ENCODE results near the gene ZDHHC22.

Gene ZDHHC22

DNA sequence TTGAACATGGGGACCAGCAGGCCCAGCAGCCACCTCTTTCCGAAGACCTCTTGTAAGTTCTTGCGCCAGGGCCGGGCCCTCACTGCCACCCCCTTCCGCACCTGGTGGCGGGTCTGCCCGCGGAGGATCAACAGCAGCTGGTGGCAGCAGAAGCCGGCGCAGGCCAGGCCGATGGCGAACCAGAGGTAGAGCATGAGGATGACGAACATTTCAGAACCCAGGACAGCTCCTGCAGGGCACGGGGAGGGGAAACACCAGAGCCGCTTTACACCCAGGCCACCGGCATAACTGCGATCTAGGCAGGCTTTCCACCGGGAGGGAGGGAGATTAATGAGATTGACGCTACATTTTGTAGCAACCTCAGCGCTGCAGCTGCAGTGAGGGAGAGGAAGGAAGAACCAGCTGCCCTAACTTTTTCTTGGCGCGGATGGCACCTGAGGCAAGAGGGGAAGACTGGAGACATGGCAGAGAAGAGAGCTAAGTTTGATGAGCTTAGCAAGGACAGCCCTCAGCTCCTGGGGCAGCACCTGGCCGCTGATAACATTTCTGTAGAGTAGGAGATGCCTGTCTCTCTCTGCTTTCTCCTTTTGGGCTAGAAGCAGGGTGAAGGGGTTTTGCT lies 7.8 kb downstream of the ZDHHC22 start:
- TF ChIP-seq, protein P1, sequence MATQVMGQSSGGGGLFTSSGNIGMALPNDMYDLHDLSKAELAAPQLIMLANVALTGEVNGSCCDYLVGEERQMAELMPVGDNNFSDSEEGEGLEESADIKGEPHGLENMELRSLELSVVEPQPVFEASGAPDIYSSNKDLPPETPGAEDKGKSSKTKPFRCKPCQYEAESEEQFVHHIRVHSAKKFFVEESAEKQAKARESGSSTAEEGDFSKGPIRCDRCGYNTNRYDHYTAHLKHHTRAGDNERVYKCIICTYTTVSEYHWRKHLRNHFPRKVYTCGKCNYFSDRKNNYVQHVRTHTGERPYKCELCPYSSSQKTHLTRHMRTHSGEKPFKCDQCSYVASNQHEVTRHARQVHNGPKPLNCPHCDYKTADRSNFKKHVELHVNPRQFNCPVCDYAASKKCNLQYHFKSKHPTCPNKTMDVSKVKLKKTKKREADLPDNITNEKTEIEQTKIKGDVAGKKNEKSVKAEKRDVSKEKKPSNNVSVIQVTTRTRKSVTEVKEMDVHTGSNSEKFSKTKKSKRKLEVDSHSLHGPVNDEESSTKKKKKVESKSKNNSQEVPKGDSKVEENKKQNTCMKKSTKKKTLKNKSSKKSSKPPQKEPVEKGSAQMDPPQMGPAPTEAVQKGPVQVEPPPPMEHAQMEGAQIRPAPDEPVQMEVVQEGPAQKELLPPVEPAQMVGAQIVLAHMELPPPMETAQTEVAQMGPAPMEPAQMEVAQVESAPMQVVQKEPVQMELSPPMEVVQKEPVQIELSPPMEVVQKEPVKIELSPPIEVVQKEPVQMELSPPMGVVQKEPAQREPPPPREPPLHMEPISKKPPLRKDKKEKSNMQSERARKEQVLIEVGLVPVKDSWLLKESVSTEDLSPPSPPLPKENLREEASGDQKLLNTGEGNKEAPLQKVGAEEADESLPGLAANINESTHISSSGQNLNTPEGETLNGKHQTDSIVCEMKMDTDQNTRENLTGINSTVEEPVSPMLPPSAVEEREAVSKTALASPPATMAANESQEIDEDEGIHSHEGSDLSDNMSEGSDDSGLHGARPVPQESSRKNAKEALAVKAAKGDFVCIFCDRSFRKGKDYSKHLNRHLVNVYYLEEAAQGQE (IDR thresholded peaks at IDR 0.05; ENCODE audit: insufficient read depth in 1 of 2, low read depth in 2 of 2, low read length in 2 of 2), result peak; percentile 95 to 96
- TF ChIP-seq SIN3A (IDR thresholded peaks at IDR 0.05; ENCODE audit: borderline replicate concordance, insufficient read depth, low read length) (no peak), TAF1 (IDR thresholded peaks at IDR 0.05; ENCODE audit: borderline replicate concordance, insufficient read depth, low read length) (no peak), POLR2AphosphoS5 (IDR thresholded peaks at IDR 0.05; ENCODE audit: low read depth, low read length) (no peak)

DNA sequence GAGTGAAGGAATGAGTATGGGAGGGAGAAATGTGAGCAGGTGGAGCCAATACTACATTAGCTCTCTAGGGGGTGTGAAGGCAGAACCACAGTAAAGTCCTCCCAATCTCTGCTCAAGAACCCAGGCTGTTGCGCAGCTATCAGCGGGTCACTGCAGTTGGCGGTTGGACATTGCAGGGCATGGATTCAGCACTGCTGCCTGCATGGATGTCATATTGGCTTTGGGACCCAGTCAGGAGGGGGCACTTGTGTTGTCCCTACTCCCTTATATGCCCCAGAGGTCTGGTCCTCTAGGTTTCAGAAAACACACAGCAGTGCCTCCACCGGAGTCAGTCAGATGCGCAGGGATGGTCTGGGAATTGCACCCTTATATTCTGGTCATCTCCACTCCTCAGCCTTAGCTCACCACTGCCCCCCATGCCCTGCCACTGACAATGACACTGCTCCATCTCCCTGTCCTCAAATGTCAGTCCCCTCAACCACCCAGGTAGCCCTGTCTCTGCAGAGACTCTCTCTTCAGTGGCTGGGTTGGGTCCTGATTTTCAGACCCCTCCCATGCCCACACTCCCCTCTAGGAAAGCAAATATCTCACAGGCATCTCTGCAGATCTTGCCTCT lies 9.6 kb downstream of the ZDHHC22 start:
- TF ChIP-seq FOXP2 (optimal IDR thresholded peaks at IDR 0.05; ENCODE audit: borderline replicate concordance, extremely low read depth, extremely low read length, insufficient read depth) (no peak), TAF1 (IDR thresholded peaks at IDR 0.05; ENCODE audit: borderline replicate concordance, insufficient read depth, low read length) (no peak), SIN3A (IDR thresholded peaks at IDR 0.05; ENCODE audit: borderline replicate concordance, insufficient read depth, low read length) (no peak), POLR2AphosphoS5 (IDR thresholded peaks at IDR 0.05; ENCODE audit: low read depth, low read length) (no peak)
- TF ChIP-seq, protein P1 (IDR thresholded peaks at IDR 0.05; ENCODE audit: insufficient read depth in 1 of 2, low read depth in 2 of 2, low read length in 2 of 2), result no peak

DNA sequence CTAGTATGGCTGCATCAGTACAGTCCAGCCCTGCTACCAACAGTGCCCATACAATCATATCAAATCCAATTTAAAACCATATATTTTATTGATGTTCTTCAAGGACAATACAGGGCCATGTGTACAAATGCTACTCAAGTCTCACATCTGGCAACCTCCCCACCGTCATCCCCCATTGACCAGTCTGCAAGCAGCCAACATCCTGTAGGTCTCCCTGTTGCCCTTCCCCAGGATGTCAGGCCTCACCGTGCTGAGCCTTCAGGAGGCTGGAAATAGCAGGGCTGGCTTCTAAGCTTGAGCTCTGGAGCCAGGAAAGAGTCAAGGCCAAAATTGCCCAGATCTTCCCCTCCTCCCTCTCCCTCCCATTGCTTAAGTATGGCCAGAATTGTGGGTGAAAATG lies 10.4 kb downstream of the ZDHHC22 start:
- TF ChIP-seq SIN3A (IDR thresholded peaks at IDR 0.05; ENCODE audit: borderline replicate concordance, insufficient read depth, low read length), result no peak
- TF ChIP-seq POLR2AphosphoS5 (IDR thresholded peaks at IDR 0.05; ENCODE audit: low read depth, low read length), result no peak
- TF ChIP-seq FOXP2 (optimal IDR thresholded peaks at IDR 0.05; ENCODE audit: borderline replicate concordance, extremely low read depth, extremely low read length, insufficient read depth), result no peak
- TF ChIP-seq, protein P1 (IDR thresholded peaks at IDR 0.05; ENCODE audit: insufficient read depth in 1 of 2, low read depth in 2 of 2, low read length in 2 of 2), result no peak
- no peak for TF ChIP-seq TAF1 (IDR thresholded peaks at IDR 0.05; ENCODE audit: borderline replicate concordance, insufficient read depth, low read length)

DNA sequence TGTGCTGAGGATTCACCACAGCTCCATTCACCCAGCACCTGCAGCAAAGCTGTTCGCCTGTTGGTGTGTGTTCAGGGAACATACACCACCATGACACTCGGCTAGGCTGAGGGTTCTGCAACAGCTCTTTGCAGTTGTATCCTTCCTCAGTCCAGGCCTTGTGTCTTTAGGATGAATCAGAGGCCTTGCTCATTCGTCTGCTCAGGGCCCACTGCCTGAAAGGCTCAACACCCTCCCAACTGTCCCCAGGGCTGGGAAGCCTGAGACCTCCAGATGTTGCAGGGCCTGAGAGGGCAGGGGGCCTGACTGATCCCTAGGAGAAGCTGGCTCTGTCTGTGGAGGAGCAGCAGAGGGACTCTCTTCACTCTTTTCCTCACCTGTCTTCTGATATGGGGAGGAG lies 11.2 kb downstream of the ZDHHC22 start:
- no peak for TF ChIP-seq TAF1 (IDR thresholded peaks at IDR 0.05; ENCODE audit: borderline replicate concordance, insufficient read depth, low read length)

DNA sequence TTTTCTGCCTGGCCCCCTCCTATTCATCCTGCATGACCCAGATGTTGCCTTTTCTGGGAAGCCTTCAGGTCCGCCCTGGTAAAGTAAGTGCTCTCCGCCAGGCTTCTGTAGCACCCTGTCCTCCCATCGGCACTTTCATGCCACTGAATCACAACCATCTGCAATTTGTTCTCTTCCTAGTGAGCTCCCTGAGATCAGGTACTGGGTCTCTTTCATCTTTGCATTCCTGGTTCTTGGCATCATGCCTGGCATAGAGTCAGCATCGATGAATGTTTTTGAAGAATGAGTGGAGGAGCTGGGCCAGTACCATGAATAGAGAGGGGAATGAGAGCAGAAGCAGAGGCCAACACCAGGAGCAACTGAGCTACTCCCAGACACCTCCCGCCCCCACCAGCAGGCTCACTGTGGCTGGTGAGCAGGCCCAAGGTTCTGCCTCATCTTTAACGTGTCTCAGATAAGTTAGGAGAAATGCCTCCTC lies 13.1 kb downstream of the ZDHHC22 start:
- no peak for TF ChIP-seq SIN3A (IDR thresholded peaks at IDR 0.05; ENCODE audit: borderline replicate concordance, insufficient read depth, low read length)
- TF ChIP-seq, protein P1 (IDR thresholded peaks at IDR 0.05; ENCODE audit: insufficient read depth in 1 of 2, low read depth in 2 of 2, low read length in 2 of 2), result no peak
- TF ChIP-seq FOXP2 (optimal IDR thresholded peaks at IDR 0.05; ENCODE audit: borderline replicate concordance, extremely low read depth, extremely low read length, insufficient read depth), result no peak
- TF ChIP-seq TAF1 (IDR thresholded peaks at IDR 0.05; ENCODE audit: borderline replicate concordance, insufficient read depth, low read length), result no peak
- no peak for TF ChIP-seq POLR2AphosphoS5 (IDR thresholded peaks at IDR 0.05; ENCODE audit: low read depth, low read length)

Data from PFSK-1 (cell line).